ENCODE results near the gene RALGPS1.

DNA sequence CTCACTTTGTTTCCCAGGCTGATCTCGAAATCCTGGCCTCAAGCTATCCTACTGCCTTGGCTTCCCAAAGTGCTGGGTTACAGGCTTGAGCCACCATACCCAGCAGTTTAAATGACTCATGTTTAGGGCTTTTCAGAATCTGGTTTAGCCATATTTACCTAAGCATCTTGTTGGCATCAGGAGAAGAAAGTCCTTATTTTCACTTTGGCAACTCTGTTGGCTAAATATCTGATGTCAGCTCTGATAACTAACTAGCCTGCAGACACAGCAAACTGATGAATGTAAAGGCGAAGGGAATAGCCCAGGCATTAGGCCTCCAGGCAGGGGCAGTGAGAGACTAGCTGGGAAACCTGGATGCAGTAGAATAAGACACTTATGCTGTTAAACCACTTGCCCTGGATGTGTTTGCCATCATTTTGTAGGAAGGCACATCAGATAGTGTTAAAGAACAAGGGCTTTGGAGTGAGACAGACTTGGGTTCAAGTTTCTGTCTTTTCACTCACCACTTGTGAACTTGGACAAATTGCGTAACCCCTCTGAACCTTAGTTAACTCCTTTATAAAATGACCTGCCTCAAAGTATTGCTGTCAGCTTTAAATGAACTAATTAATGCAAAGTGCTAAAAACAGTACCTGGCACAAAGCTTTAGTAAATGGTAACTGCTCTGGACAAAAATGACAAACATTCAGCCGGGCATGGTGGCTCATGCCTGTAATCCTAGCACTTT lies 315.3 kb downstream of the RALGPS1 start:
- TF ChIP-seq, protein P1, sequence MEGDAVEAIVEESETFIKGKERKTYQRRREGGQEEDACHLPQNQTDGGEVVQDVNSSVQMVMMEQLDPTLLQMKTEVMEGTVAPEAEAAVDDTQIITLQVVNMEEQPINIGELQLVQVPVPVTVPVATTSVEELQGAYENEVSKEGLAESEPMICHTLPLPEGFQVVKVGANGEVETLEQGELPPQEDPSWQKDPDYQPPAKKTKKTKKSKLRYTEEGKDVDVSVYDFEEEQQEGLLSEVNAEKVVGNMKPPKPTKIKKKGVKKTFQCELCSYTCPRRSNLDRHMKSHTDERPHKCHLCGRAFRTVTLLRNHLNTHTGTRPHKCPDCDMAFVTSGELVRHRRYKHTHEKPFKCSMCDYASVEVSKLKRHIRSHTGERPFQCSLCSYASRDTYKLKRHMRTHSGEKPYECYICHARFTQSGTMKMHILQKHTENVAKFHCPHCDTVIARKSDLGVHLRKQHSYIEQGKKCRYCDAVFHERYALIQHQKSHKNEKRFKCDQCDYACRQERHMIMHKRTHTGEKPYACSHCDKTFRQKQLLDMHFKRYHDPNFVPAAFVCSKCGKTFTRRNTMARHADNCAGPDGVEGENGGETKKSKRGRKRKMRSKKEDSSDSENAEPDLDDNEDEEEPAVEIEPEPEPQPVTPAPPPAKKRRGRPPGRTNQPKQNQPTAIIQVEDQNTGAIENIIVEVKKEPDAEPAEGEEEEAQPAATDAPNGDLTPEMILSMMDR (tag by site-specific recombination; IDR thresholded peaks at IDR 0.05), result no peak
- TF ChIP-seq, protein P2, sequence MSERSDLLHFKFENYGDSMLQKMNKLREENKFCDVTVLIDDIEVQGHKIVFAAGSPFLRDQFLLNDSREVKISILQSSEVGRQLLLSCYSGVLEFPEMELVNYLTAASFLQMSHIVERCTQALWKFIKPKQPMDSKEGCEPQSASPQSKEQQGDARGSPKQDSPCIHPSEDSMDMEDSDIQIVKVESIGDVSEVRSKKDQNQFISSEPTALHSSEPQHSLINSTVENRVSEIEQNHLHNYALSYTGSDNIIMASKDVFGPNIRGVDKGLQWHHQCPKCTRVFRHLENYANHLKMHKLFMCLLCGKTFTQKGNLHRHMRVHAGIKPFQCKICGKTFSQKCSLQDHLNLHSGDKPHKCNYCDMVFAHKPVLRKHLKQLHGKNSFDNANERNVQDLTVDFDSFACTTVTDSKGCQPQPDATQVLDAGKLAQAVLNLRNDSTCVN (tag by site-specific recombination; optimal IDR thresholded peaks at IDR 0.05), result no peak
